ENCODE data around the gene RTL10.

DNA sequence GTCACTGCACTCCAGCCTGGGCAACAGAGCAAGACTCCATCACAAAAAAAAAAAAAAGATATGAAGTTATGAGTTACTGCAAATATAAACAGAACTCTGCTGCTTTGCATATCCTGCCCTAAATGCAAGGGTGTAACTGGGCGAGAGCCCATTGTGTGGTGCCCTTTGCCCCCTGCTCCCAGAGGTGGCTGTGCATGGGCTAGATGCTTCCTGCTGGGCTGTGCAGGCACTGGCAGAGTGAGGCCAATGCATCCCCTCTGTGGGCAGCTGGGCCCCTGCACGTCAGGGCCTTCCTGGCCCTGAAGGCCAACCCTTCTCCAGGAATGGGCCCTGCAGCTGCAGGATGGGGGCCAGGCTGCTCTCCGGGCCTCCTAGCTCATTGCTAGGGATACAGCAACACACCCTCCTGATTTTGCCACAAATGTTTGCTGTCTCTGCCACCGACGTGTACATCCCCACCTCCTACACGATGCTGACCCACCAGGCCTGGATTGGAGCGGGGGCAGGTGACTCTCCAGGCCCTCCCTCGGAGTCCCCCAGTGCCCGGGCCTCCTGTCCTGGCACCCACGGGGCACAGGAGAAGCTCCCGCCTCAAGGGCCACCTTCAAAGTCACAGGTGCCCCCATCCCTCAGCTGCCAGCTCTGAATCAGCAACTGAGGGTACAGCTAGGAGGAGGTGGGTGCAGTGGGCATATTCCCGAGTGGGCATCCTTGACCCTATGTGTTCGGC lies 46.2 kb upstream of the RTL10 start:
- TF ChIP-seq EP300 (IDR thresholded peaks at IDR 0.05; ENCODE audit: borderline replicate concordance in 1 of 2, low read depth in 2 of 2, low read length in 2 of 2) = no peak
- no peak for TF ChIP-seq POLR2AphosphoS5 (IDR thresholded peaks at IDR 0.05; ENCODE audit: low read depth, low read length)
- no peak for TF ChIP-seq FOSL1 (IDR thresholded peaks at IDR 0.05; ENCODE audit: insufficient read depth, low read depth, low read length)
